Measurements from ENCODE around the gene NEK5. TPM values are rescaled to one million over a fixed set of nuclear protein-coding genes. Genes with fewer than 3 reads are reported as not detected.

Gene NEK5
- total RNA-seq, 2 experiments from 2014 or later: 0.22 TPM; not detected in 1

DNA sequence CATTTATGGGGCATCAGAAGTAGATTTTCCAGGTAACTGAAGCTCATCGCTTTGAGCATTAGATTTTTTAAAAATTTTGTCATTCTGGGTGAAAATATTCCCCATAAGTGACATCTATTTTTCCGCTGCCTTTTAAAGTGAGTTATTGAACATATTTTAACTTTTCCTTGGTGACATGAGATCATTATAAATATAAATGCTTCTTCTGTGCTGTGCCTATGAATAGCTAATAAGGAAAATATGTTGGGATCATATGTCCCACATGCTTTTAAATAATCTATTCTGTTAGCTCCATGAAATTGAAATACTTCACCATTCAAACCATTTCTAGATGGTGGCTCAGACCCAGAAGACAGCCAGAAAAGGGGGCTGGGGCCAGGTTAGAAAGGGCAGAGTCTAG lies 131.7 kb downstream of the NEK5 start:
- ChIA-PET CTCF (ENCODE audit: unreplicated experiment) (no interaction called here), POLR2A (interaction anchor here (1.2 kb wide), 1 partner anchor 35 kb away, joined by 3 read pairs; no protein-coding TSS in a partner anchor)
- no peaks in the 10 kb centered on the region for H3K4me1 ChIP-seq (ENCODE audit: insufficient read depth, low read length, poor library complexity, severe bottlenecking)
- no peaks in the 10 kb centered on the region for H3K79me2 ChIP-seq (ENCODE audit: insufficient read depth, low read depth, low read length)
- no peaks in the 10 kb centered on the region for H3K9me2 ChIP-seq (ENCODE audit: insufficient read depth, low read length)
- H3K36me3 ChIP-seq (ENCODE audit: insufficient read depth, low read length): no peaks in the 10 kb centered on the region
- H3K4me3 ChIP-seq (ENCODE audit: low read depth, low read length, poor library complexity, severe bottlenecking): no peak overlapping the region
- TF ChIP-seq, protein P1, sequence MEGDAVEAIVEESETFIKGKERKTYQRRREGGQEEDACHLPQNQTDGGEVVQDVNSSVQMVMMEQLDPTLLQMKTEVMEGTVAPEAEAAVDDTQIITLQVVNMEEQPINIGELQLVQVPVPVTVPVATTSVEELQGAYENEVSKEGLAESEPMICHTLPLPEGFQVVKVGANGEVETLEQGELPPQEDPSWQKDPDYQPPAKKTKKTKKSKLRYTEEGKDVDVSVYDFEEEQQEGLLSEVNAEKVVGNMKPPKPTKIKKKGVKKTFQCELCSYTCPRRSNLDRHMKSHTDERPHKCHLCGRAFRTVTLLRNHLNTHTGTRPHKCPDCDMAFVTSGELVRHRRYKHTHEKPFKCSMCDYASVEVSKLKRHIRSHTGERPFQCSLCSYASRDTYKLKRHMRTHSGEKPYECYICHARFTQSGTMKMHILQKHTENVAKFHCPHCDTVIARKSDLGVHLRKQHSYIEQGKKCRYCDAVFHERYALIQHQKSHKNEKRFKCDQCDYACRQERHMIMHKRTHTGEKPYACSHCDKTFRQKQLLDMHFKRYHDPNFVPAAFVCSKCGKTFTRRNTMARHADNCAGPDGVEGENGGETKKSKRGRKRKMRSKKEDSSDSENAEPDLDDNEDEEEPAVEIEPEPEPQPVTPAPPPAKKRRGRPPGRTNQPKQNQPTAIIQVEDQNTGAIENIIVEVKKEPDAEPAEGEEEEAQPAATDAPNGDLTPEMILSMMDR (conservative IDR thresholded peaks at IDR 0.05; ENCODE audit: low read length): no peak
- no peak for TF ChIP-seq EZH2phosphoT487 (IDR thresholded peaks at IDR 0.05; ENCODE audit: borderline replicate concordance, low read depth, low read length)
- no TSS peak for BruUV-seq (replicated peaks)
- H2AFZ ChIP-seq (ENCODE audit: low read length): no peak overlapping the region
- no peak for DNase-seq (ENCODE audit: low spot score)
- intact Hi-C loops (cut with micrococcal nuclease; ENCODE audit: unreplicated experiment): no loop called here
- H3K27ac ChIP-seq (ENCODE audit: low read depth, low read length, poor library complexity, severe bottlenecking): no peak overlapping the region
- H3K4me2 ChIP-seq (ENCODE audit: low read length): no peak overlapping the region
- H3K9me3 ChIP-seq (ENCODE audit: low read length): no peaks in the 10 kb centered on the region
- H4K20me1 ChIP-seq (ENCODE audit: insufficient read depth, low read length): no peaks in the 10 kb centered on the region; the same call in 1 of the 2 replicates

DNA sequence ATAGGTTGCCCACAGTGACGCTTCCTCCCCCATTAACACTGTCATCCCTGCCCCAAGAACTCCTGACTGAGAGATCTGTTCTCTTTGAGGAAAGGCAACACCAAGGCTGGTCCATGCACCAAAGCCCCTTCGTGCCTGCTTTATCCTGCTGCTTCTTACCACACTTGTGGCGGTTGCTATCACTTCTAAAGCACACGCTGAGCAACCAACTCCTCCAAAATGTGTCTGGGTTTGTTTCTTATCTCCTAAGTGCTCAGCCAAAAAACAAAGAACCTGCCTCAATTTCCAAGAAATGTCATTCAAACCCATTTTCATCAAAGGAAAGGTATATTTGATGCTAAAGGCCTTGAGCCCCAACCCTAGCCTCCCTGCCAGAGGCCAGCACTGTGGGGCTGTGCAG lies 132.2 kb downstream of the NEK5 start:
- Histone ChIP-seq H3K4me1 (ENCODE audit: insufficient read depth, low read length, poor library complexity, severe bottlenecking) (no peaks in the 10 kb centered on the region), H3K36me3 (ENCODE audit: insufficient read depth, low read length) (no peaks in the 10 kb centered on the region), H3K4me3 (ENCODE audit: low read depth, low read length, poor library complexity, severe bottlenecking) (no peak overlapping the region), H2AFZ (ENCODE audit: low read length) (no peak overlapping the region), H3K9me2 (ENCODE audit: insufficient read depth, low read length) (no peaks in the 10 kb centered on the region), H3K27ac (ENCODE audit: low read depth, low read length, poor library complexity, severe bottlenecking) (no peak overlapping the region), H3K79me2 (ENCODE audit: insufficient read depth, low read depth, low read length) (no peaks in the 10 kb centered on the region), H3K9me3 (ENCODE audit: low read length) (no peaks in the 10 kb centered on the region), H4K20me1 (ENCODE audit: insufficient read depth, low read length) (no peaks in the 10 kb centered on the region; the same call in 1 of the 2 replicates), H3K4me2 (ENCODE audit: low read length) (no peak overlapping the region)
- POLR2A ChIA-PET: interaction anchor here (0.6 kb wide), 1 partner anchor 22 kb away, joined by 5 read pairs; no protein-coding TSS in a partner anchor
- CTCF ChIA-PET (ENCODE audit: unreplicated experiment): no interaction called here
- no peak for TF ChIP-seq EZH2phosphoT487 (IDR thresholded peaks at IDR 0.05; ENCODE audit: borderline replicate concordance, low read depth, low read length)
- TF ChIP-seq, protein P1 (conservative IDR thresholded peaks at IDR 0.05; ENCODE audit: low read length): no peak
- intact Hi-C loops (cut with micrococcal nuclease; ENCODE audit: unreplicated experiment): no loop called here
- DNase-seq (ENCODE audit: low spot score): no peak
- no TSS peak for BruUV-seq (replicated peaks)

DNA sequence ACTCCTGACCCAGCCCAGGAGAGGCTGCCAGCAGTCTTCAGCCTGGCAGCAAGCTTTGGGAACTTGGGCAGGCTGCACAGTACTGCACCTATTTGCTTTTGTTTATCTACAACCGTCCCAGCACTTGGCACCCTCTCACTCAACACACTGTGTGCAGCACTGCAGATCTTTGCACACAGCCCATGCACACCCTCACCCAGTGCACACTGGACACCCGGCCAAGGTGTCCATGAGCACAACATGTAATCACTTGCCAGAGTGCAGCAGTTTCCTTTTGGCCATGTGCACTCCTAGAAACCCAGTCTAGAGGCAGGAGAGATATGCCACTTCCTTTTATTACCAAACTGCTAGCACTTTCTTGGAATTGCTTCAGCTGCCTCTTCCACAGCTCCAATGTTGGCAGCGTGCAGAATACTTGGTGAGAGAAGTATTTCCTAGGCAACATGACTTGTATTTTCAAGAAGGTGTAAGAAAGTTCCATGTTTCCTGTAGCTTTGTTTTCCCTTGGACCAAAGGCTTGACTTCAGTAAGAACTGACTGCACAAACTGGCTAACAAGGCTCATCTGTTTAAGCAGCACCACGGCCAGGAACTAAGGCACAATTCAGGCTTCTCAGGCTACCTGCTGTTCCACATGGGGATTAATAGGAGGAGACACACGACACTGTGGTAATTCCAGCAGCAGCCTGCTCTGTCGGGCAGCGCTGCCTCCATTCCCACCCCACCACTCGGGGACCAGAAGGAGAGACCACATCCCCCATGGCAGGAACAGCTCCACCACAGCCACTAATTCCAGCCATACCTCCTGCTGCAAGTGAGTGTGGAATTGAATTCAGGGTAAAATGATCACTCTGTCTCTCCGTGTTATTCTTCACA lies 133.0 kb downstream of the NEK5 start:
- no peak for DNase-seq (ENCODE audit: low spot score)
- Histone ChIP-seq H3K27ac (ENCODE audit: low read depth, low read length, poor library complexity, severe bottlenecking) (no peak overlapping the region), H3K79me2 (ENCODE audit: insufficient read depth, low read depth, low read length) (no peaks in the 10 kb centered on the region), H3K36me3 (ENCODE audit: insufficient read depth, low read length) (no peaks in the 10 kb centered on the region), H3K4me1 (ENCODE audit: insufficient read depth, low read length, poor library complexity, severe bottlenecking) (no peaks in the 10 kb centered on the region), H3K4me2 (ENCODE audit: low read length) (no peak overlapping the region), H3K9me2 (ENCODE audit: insufficient read depth, low read length) (no peaks in the 10 kb centered on the region), H3K4me3 (ENCODE audit: low read depth, low read length, poor library complexity, severe bottlenecking) (no peak overlapping the region), H2AFZ (ENCODE audit: low read length) (no peak overlapping the region), H4K20me1 (ENCODE audit: insufficient read depth, low read length) (no peaks in the 10 kb centered on the region; the same call in 1 of the 2 replicates), H3K9me3 (ENCODE audit: low read length) (no peaks in the 10 kb centered on the region)
- CTCF ChIA-PET (ENCODE audit: unreplicated experiment): interaction anchor here (0.6 kb wide), 1 partner anchor 173 kb away, joined by 6 read pairs; no protein-coding TSS in a partner anchor
- POLR2A ChIA-PET: interaction anchor here (0.6 kb wide), 1 partner anchor 23 kb away, joined by 5 read pairs; no protein-coding TSS in a partner anchor
- BruUV-seq (replicated peaks): no TSS peak
- intact Hi-C loops (cut with micrococcal nuclease; ENCODE audit: unreplicated experiment): no loop called here
- no peak for TF ChIP-seq EZH2phosphoT487 (IDR thresholded peaks at IDR 0.05; ENCODE audit: borderline replicate concordance, low read depth, low read length)
- TF ChIP-seq, protein P1 (conservative IDR thresholded peaks at IDR 0.05; ENCODE audit: low read length): no peak

Measured in OCI-LY7 (cell line).